DMS153 (cell line): ENCODE data around the gene COX6B2.
"Not testable (repeated sequence)": the region's sequence is repeated elsewhere in the genome, so short reads cannot be mapped to it uniquely, and the experiment has no call there.

ENCODE experiments used
- DNase-seq: peaks from one replicate; lab custom pipeline; 2025; lab: John Stamatoyannopoulos, UW

COX6B2 gene

GRCh38 chr19:55354698-55355212 is at the start of gene COX6B2:
Gene COX6B2, minus strand, starts transcription at chr19:55354719. Its CDS starts 198 bp downstream, at chr19:55354521.
- DNase-seq: no peak

- no peak for DNase-seq
These were observed 48.0 kb upstream of the COX6B2 start for GRCh38 chr19:55402509-55402908.

- not testable (repeated sequence) for DNase-seq
These were observed 46.9 kb upstream of the COX6B2 start for GRCh38 chr19:55401390-55401789.

- no peak for DNase-seq
These were observed 46.0 kb upstream of the COX6B2 start for GRCh38 chr19:55400281-55401087.

- DNase-seq: no peak
These were observed 43.8 kb upstream of the COX6B2 start for GRCh38 chr19:55398200-55398925.

- DNase-seq: no peak
These were observed 38.6 kb upstream of the COX6B2 start for GRCh38 chr19:55392820-55393761.

GRCh38 chr19:55391702-55392615 is 37.4 kb upstream of the COX6B2 start:
- DNase-seq: no peak

- no peak for DNase-seq
These were observed 36.7 kb upstream of the COX6B2 start for GRCh38 chr19:55391191-55391670.

GRCh38 chr19:55390461-55390880 is 36.0 kb upstream of the COX6B2 start:
- DNase-seq: no peak

GRCh38 chr19:55389386-55390317 is 35.1 kb upstream of the COX6B2 start:
- no peak for DNase-seq

- no peak for DNase-seq
These were observed 33.4 kb upstream of the COX6B2 start for GRCh38 chr19:55387736-55388497.

GRCh38 chr19:55386493-55386971 is 32.0 kb upstream of the COX6B2 start:
- DNase-seq: no peak

GRCh38 chr19:55385724-55386492 is 31.4 kb upstream of the COX6B2 start, which contains the start of gene RPL28:
Gene RPL28, plus strand, starts transcription at chr19:55385932. Its CDS starts 426 bp downstream, at chr19:55386358.
- peak; percentile 96 for DNase-seq

GRCh38 chr19:55384920-55385723 is 30.6 kb upstream of the COX6B2 start:
- DNase-seq: peak; percentile 94

GRCh38 chr19:55384131-55384919 is 29.8 kb upstream of the COX6B2 start, which contains the start of gene TMEM238:
Gene TMEM238, minus strand, starts transcription at chr19:55384292. Its CDS starts 33 bp downstream, at chr19:55384259.
- DNase-seq: peak; percentile 36
